ENCODE results near the gene AKAP4.

Gene AKAP4

DNA sequence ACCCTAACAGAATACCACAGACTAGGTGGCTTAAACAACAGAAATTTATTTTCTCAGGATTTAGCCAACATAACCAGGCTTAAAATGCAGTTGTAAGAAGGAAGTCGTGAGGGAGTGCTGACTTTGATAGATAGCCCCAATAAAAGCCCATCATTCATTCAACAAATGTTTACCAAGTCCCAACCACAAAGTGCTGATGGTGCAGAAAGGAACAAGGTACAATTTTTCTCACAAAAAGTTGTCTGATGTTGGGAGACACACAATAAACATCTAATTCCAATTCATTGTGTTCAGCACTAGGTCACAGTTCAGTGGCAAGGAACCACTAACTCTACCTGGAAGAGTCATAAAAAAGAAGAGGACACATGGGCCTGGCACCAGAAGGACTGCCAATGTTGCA, 42.2 kb downstream of the AKAP4 start:
- TF ChIP-seq, protein P1, sequence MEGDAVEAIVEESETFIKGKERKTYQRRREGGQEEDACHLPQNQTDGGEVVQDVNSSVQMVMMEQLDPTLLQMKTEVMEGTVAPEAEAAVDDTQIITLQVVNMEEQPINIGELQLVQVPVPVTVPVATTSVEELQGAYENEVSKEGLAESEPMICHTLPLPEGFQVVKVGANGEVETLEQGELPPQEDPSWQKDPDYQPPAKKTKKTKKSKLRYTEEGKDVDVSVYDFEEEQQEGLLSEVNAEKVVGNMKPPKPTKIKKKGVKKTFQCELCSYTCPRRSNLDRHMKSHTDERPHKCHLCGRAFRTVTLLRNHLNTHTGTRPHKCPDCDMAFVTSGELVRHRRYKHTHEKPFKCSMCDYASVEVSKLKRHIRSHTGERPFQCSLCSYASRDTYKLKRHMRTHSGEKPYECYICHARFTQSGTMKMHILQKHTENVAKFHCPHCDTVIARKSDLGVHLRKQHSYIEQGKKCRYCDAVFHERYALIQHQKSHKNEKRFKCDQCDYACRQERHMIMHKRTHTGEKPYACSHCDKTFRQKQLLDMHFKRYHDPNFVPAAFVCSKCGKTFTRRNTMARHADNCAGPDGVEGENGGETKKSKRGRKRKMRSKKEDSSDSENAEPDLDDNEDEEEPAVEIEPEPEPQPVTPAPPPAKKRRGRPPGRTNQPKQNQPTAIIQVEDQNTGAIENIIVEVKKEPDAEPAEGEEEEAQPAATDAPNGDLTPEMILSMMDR (IDR thresholded peaks at IDR 0.05; ENCODE audit: extremely low read depth, missing control alignments) = no peak
- DNase-seq (ENCODE audit: low spot score) = no peak

- TF ChIP-seq, protein P1 (IDR thresholded peaks at IDR 0.05; ENCODE audit: extremely low read depth, missing control alignments) = no peak
- DNase-seq (ENCODE audit: low spot score) = no peak
These were observed 43.2 kb downstream of the AKAP4 start for GRCh38 chrX:50157545-50158135.

GRCh38 chrX:50154429-50154828, 46.4 kb downstream of the AKAP4 start:
- no peak for DNase-seq (ENCODE audit: low spot score)
- TF ChIP-seq, protein P1 (IDR thresholded peaks at IDR 0.05; ENCODE audit: extremely low read depth, missing control alignments) = no peak

DNA sequence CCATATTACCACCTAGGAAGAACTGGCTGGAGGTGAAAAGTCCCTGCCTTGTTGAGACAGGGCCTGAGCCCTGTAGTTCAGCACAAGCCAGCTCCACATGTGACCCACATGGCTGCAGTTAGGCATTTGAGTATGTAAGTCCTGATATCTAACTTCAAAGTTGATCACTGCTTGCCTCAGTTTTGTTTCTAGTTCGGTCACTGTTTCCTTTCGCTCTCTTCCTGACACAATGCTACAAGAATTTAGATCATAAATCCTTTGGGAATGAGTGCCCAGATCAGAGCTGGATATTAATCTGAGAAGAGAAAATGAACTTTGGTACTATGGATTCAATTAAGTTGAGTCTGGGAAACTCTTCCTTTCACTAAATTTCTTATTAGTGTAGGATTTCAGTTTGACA, 48.4 kb downstream of the AKAP4 start:
- no peak for DNase-seq (ENCODE audit: low spot score)
- TF ChIP-seq, protein P1 (IDR thresholded peaks at IDR 0.05; ENCODE audit: extremely low read depth, missing control alignments) = no peak

DNA sequence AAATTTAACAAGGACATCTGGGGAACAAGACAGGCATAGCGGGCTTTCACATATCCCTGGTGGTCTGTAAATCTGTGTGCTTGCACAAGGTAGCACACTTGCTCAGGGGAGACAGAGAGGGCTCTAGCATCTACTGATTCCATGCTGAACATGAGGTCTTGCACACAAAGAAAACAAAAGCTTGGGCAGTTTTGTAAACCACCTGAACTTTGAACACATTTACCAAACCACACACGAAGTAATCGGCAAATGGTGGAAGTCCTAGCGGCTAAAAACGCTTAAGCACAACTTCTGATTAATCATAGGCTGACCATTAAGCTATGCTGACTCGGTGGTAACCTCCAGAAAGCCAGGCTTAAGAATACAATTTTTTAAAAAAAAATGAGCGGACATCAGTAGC, 52.8 kb downstream of the AKAP4 start:
- TF ChIP-seq, protein P1 (IDR thresholded peaks at IDR 0.05; ENCODE audit: extremely low read depth, missing control alignments) = no peak
- DNase-seq (ENCODE audit: low spot score) = no peak

All from GM20000 (cell line).